SHP77 treated with DMSO at 0.1 percent for 48 hours (cell line): Measurements from ENCODE around the gene PHLDA2.

ENCODE experiments used
- DNase-seq: peaks from one replicate; lab custom pipeline; 2025; lab: John Stamatoyannopoulos, UW

Gene PHLDA2

DNA sequence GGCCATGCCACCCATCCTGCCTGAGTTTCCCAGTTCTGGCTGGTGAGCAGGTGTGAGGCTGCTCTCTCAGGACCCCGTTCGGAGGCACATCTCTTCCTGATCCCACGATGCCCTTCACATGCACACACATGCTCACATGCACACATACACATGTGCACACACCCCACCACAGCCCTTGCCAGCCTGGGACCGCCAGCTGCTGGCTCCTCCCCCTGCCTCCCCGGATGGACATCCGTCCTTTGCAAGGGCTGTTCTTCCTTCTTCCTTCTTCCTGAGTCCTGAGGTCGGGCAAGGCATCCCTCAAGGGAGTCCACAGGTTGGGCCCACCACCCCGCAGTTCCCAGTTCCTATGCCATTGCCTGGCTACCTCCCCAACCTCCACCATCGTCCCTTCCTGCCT, 33.2 kb downstream of the PHLDA2 start:
- DNase-seq, result no peak

DNA sequence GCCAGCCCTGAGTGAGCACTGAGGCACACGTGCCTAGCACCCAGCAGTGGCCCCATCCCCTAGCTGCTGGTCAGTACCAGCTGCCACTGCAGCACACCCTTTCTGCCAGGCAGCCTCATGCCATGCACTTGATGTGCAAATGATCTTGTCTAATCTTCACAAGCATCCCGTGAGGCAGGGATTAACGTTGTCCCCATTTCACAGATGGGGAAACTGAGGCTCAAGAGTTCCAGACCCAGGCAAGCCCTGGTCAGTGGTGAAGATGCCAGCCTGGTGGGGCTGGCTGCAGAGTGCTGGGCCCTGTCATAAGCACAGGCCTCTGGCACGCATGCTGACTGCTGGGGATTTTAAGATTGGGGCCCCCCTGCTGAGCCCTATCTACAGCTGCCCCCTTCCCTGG, 35.3 kb downstream of the PHLDA2 start:
- DNase-seq, result no peak

DNA sequence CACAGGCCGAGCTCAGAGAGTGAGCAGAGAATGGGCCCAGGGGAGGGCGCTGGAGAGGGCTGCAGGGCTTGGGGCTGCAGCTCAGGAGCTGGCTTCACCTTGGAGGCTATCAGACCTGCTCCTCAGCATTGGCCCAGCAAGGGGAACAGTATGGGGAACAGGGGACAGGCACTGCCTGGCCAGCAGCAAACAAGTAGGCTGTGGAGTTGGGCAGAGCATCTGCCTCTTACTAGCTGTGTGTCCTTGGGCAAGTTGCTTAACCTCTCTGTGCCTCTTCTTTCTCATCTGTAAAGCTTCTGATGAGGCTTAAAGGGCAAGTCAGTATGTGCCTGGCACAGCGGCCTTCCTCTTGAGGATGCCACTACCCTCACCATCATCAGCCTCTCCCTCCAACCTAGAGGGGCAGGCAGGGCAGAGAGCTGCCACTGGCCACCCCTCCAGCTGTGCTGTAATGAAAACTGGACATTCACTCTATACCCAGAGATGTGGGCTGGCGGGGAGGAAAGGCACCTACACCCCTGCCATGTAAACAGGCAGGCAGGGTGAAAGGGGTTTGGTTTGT, 36.2 kb downstream of the PHLDA2 start:
- DNase-seq, result no peak

DNA sequence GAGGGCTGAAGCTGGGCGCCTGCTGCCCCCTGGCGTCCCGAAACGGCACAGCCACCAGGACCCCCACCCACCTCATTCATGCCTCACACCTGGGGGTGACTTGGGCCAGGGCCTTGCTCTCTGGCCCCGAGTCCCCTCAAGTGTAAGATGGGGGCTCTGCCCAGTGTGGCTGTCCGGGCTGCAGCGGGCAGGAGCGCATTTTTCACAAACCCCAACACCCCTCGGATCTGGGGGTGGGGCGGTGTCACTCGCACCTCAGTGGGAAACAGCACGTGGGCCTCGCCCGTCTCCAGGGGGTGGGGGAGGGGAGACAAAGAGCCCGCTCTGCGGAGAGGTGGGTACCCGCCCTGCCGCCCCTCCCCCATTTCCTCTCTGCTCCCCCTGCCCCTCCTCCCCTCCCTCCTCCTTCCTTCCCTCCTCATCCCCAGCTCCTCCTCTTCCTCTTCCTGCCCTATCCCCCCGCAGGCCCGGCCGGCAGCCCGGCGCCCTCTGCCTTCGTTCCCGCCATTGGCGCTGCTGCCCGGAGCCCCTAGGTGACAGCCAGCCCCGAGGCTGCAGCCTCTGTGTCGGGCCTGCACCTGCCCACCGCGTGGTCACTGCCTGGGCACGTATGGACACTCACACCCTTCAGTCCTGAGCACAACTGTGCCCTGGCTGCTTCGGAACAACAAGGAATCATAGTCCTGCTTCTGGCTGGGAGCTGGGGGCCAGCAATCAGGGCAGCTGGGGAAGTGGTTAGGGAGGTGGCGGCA, 36.8 kb downstream of the PHLDA2 start:
- no peak for DNase-seq

DNA sequence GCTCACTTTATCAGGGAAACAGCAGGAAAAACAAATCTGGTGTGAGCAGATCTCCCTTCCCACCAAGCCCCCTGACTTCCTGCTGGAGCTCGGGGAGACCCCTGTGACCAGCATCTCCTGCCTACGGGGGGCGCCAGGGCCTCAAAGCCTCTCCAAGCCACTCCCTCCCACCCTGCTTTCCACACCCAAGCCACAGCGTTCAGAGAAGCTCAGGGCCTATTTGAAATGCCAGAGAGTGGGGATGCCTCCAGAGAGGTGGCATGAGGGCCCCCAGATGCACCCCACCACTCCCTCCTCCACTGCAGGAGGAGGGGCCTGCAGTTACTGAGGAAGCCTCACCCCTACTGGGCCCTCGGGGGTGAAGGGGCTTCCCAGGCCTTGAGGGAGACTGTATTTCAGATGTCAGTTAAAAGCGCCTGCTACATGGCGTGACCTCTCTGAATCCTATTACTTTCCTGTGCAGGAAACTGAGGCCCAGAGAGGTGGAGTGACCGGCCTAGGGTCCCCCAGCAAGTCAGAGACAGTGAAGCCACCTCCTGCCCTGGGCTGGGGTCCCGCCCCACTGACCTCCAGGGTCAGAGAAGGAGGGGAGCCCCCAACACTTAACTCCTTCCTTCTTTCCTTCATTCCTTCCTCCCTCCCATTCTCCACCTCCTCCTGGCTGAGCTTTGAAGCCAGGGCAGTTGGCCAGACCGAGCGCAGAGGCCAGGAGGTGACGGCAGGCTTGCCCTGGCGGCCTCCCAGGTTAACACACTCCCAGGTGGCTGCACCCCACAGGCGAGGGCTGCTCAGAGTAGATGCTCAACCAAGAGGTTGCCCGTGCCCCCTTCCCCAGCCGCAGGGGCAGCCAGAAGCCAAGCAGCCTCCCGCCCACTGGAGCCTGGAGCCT, 37.6 kb downstream of the PHLDA2 start:
- DNase-seq, result no peak

DNA sequence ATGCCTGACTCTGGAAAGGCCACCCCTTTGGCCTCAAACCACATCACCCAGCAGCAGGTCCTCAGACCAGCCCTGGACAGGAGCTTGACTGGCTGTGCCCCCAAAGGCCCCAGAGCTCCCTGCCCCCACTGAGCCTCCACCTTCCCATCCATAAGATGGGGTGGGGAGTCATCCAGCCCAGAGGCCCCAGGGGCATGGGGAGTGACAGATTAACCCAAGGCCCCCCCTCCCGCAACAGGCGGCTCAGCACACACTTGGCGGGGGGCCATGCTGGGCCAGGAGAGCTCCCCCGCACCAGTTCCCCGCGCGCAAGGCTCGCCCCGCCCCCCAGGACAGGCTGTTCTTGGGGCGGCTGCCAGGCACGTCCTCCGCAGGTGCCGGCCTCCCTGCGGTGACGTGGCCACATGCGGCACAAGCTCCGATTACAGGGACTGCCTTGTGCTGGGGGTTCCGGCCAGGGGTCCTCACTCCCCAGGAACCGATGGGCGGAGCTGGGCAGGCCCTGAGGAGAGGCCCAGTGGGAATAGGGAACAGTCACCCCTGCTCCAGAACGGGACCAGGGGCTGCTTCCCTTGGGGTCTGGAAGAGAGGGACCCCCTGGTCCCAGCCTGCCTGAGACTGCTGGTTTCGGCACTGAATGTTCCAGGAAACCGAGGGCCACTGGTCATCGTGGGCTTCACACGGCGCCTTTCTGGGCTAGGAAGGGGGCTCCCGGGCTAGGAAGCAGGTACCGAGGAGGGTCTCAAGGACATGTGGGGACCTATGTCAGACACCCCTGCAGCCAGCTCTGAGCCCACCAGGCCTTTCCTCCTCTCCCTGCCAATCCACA, 38.5 kb downstream of the PHLDA2 start:
- no peak for DNase-seq

DNA sequence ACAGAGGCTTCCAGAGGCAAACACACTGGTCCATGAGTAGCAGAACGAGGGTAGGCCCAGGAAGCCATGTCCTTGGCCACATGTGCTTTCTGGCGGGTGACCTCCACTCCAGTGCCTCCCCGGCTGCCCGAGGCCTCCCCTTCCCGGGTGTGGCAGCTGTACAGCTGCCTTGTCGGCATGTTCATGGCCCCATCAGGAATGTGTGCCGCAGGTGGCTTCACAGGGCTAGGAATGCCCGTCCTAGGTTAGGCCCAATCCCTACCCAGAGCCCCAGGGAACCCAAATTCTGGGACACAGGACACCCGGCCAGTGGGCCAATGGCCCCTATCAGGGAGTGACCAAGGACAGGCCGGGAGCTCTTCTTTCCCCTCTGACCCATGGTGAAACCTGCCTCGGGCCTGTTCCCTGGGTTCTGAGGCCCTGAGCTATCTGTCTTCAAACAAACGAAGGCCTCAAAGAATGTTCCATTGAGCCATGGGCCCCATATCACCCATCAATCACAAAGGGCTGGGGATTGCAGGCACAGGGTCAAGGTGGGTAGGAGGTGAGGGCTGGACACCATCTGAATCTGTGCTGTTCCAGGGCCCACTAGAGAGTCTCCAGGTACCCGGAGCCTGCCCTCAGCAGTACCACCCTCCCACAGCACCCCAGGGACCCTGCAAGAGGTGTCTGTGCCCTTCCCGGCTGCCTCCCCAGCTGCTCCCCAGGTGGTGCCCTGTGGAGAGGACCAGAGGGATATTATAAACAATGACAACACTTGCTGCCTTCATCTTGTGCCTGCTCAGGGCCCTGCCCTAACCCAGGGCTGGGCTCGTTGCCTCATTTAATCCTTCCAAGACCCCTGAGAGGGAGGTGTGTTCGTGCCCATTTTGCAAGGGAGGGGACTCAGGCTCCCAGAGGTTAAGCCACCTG, 39.6 kb downstream of the PHLDA2 start:
- no peak for DNase-seq

DNA sequence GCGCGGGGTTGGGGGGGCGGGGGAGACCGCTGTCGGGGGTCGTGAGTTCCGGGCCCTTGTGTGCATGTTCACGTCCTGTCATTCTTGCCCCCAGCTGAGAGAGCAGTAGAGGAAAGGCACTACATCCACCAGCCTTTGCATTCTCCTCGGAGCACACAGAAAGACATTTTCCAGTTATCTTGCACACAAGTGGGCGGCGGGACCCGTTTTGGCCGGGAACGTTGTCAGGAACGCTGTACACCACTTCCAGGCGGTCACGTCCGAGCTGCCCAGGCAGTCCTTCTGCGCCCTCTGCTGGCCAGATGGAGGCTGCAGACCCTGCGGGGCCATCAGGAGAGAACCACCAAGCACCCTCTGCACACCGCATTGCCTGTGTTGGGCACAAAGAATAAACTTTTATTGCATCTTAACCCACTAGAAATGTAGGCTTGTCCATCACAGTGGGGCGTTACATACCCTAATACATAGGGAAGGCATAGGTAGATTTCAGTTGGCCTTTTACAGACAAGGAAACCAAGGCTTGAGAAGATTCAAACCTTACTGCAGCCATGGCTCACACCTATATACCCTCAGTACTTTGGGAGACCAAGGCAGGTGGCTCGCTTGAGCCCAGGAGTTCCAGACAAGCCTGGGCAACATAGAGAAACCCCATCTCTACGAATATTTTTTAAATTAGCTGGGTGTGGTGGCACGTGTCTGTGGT, 40.8 kb downstream of the PHLDA2 start:
- DNase-seq, result no peak

DNA sequence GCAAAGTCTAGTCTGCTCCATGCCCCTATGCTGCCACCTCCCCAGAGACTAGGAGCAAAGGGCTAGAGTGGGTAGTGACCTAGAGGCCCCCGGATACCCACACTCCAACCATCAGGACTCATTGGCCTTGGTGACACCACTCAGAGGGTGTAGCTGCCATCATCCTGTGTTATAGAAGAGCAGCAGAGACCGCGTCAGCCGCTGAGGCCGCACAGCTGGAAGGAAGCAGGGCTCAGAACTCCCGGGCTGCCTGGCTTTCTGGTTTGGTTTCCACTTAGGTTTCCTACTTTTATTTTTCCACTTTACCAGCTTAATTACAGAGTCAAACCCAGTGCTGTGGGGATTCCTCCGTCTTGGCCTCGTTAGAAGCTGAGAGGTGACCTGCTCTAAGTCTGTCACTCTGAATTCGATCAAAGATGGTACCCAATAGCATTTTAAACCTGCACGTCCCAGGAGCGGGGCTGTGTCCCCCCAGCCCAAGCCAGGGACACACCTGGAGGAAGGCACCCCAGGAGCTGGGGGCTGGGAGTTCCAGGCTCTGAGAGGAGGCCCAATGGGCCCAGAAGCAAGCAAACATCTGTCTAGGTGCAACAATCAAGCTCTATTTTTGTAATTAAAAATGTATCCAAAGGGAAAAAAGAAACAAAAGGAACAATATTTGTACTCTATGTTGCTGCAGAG, 41.6 kb downstream of the PHLDA2 start:
- no peak for DNase-seq

DNA sequence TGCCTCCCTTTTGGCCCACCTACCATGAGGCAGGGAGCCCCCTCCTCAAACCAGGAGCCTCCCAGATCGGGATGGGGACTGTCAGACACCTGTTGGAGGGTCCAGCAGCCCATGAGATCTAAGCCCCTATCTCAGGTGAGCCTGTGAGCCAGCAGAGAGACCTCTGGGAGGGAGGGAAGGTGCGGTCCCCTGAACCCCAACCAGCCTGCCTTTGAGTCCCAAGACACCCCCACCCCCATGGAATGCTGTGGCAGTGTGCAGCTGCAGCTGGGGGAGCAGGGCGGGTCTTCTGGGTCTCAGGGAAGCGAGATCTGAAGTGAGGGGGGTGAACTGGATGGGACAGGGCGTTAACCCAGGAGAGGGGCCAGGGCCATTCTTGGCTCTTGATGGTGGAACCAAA, 42.3 kb downstream of the PHLDA2 start:
- no peak for DNase-seq

DNA sequence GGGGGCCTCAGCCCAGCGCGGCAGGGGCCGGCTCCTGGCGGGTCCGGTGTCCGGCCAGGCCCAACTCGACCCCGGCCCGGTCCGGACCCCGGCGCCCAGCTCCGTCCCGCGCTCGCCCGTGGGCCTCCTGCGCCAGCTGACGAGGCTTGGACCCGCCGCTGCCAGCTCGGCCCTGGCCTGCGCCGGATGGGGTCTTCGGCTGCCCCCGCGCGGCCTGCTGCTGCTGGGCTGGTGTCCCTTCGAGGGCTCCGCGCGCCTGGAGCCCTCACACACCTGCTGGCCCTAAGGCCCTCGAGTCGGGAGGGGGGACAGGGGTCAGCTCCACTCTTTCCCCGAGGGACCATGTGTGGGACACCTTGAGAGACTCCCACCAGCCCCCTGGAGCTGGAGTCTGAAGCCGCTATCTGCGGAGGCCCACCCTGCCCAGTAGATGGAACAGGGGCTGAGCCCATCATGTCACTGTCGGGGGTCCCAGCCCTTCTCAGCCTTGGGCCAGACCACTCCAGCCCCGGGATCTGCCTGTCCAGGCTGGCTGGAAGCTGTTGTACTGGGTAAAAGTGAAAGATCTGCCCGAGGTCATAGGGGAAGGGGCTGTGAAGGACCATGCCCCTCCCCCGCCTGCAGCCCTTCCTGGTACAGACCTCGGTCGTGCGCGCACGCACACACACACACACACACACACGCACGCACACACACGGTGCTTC, 42.9 kb downstream of the PHLDA2 start:
- no peak for DNase-seq

DNA sequence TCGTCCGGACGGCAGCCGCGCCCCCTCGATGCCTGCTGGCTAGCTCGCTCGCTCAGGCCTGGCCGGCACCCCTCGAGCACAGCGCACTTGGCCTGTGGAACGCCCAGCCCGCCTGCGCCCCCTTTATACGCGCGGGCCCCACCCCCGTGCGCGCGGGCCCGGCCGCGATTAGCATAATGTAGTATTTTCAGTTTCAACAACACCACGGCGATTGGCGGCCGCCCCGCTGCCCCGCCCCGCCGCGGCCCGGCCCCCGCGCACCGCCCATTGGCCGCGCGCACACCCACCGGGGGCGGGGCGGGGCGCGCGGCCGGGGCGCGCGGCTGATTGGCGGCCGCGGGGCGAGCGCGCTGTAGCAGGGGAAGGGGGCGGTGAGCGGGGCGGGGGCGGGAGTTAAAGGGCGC, 43.5 kb downstream of the PHLDA2 start, which contains the start of gene CDKN1C:
CDKN1C (minus strand) TSS at position 98 of the 404 bp plus-strand sequence. CDS start 319 bp downstream, outside the sequence.
- DNase-seq, result peak; percentile 39

DNA sequence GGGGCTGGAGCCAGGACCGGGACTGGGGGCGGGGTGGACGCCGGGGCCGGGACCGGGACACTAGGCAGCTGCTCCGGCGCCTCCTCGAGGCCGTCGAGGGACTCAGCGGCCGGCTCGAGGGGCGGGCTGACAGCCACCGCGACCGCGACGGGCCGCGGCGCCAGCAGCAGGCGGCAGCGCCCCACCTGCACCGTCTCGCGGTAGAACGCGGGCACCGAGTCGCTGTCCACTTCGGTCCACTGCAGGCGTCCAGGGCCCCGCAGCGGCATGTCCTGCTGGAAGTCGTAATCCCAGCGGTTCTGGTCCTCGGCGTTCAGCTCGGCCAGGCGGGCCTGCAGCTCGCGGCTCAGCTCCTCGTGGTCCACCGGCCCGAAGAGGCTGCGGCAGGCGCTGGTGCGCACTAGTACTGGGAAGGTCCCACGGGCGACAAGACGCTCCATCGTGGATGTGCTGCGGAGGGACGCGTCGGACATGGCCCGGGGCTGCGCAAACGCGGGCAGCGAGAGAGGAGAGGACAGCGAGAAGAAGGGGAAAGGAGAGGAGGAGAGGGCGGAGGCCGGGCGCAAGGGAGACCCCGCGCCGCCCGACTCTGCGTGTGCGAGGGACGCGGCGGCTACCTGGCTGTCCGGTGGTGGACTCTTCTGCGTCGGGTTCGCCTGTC, 44.1 kb downstream of the PHLDA2 start:
- no peak for DNase-seq

DNA sequence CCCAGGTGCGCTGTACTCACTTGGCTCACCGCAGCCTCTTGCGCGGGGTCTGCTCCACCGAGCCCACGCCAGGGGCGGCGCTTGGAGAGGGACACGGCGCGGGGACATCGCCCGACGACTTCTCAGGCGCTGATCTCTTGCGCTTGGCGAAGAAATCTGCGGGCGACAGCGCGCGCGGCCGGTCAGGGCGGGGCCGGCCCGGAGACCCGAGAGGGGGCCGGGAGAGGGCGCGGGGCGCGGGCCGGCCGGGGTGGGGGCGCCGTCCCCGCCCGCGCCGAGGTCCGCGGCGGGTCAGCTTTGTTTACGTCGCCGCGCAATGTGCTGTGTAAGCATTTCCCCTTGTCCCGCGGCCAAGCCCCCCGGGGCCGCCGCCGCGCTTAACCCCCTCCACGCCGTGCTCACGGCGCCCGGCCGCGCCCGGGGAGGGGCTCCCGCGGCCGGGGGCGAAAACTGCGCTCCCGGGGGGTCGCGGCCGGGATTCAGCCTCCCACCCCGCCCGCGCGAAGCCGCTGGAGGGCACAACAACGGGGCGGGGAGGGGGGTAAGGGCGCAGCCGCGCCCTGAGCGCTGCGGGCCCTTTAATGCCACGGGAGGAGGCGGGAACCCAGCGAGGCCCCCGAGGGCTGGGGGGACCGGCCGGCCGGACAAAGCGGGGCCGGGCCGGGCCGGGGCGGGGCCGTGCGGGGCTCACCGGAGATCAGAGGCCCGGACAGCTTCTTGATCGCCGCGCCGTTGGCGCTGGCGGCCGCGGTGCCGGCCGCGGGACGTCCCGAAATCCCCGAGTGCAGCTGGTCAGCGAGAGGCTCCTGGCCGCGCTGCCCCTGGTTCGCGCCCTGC, 45.0 kb downstream of the PHLDA2 start:
- DNase-seq, result no peak

DNA sequence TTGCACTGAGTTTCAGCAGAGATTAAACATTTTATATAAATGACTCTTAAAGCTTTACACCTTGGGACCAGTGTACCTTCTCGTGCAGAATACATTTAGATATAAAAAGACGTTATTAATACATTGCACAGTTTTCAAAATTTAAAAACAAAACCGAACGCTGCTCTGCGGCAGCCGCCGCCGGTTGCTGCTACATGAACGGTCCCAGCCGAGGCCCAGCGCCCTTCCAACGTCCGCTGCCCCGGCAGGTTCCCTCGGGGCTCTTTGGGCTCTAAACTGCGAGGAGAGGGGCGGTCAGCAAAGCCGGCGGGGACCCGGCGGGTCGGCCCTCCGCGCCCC, 45.6 kb downstream of the PHLDA2 start:
- DNase-seq, result no peak

DNA sequence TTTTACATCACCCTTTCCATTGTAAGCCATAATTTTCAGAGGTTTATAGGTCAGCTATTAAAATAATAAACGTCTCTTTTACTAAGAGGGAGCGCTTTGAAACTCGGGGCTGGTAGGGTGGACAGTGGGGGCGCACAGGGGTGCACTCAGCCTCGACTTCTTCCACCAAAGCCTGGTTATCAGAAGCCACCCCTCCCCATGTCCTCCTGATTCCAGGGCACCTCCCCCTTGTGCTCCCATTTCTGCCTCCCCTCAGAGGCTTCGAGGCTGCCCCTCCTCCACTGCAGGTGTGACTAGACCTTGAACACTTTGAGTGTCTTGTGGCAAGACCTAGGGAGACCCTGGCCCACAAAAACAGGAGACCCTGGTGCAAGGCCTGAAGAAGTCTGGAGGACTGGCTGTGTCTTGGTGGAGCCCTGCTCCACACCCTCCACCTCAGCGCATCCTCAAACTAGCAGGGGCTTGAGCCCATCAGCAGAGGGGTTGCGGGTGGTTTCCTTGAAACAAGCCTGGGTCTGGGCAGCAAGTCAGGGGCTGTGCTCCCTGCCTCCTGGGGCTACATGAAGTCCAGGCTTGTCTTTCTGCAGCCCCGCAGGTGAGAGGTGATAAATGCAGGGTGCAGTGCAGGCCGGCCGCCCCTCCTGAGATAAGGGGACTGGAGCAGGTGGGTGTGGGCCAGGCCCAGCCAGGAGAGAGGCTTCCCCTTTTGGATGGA, 46.7 kb downstream of the PHLDA2 start:
- no peak for DNase-seq

DNA sequence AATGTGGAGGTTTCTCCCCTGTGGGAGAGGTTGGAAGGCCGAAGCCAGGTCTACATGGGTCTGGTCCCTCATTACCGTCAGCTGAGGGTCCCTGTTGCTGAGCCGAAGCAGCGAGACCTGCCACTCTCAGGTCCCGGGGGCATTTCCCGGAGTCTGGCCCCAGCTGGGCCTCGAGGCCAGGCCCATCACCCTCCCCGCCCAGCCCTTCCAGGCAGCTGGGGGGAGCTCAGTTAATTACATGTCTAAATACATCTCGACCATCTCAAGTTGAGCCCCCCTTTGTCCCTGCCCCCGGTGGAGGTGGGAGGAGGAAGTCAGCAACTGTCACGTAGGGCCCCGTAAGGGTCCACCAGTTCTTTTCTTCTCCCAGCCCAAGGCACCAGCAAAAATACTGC, 47.2 kb downstream of the PHLDA2 start:
- DNase-seq, result no peak
